ENCODE measurements around the gene RPTOR.

Gene RPTOR

GRCh38 chr17:80846932-80847331 is 302.3 kb downstream of the RPTOR start:
- no peak for DNase-seq (ENCODE audit: low read depth)
- in situ Hi-C loops (cut with HindIII; ENCODE audit: low sequenced_read_pairs), result no loop called here
- no peak for TF ChIP-seq CTCF (IDR thresholded peaks at IDR 0.05; ENCODE audit: low read depth, low read length, missing control alignments)
- H3K4me3 ChIP-seq (ENCODE audit: low read depth, low read length), result no peak overlapping the region

GRCh38 chr17:80847496-80848230 is 303.0 kb downstream of the RPTOR start:
- TF ChIP-seq CTCF (IDR thresholded peaks at IDR 0.05; ENCODE audit: low read depth, low read length, missing control alignments), result no peak
- in situ Hi-C loops (cut with HindIII; ENCODE audit: low sequenced_read_pairs), result no loop called here
- DNase-seq (ENCODE audit: low read depth), result no peak
- H3K4me3 ChIP-seq (ENCODE audit: low read depth, low read length), result no peak overlapping the region

- no peak for DNase-seq (ENCODE audit: low read depth)
- in situ Hi-C loops (cut with HindIII; ENCODE audit: low sequenced_read_pairs), result no loop called here
- no peak for TF ChIP-seq CTCF (IDR thresholded peaks at IDR 0.05; ENCODE audit: low read depth, low read length, missing control alignments)
- H3K4me3 ChIP-seq (ENCODE audit: low read depth, low read length), result no peak overlapping the region
These were observed 303.9 kb downstream of the RPTOR start for GRCh38 chr17:80848449-80849102.

GRCh38 chr17:80849119-80849518 is 304.5 kb downstream of the RPTOR start:
- TF ChIP-seq CTCF (IDR thresholded peaks at IDR 0.05; ENCODE audit: low read depth, low read length, missing control alignments), result no peak
- in situ Hi-C loops (cut with HindIII; ENCODE audit: low sequenced_read_pairs), result no loop called here
- no peak overlapping the region for H3K4me3 ChIP-seq (ENCODE audit: low read depth, low read length)
- no peak for DNase-seq (ENCODE audit: low read depth)

GRCh38 chr17:80850109-80850508 is 305.5 kb downstream of the RPTOR start:
- TF ChIP-seq CTCF (IDR thresholded peaks at IDR 0.05; ENCODE audit: low read depth, low read length, missing control alignments), result no peak
- DNase-seq (ENCODE audit: low read depth), result no peak
- H3K4me3 ChIP-seq (ENCODE audit: low read depth, low read length), result no peak overlapping the region
- in situ Hi-C loops (cut with HindIII; ENCODE audit: low sequenced_read_pairs), result no loop called here

- in situ Hi-C loops (cut with HindIII; ENCODE audit: low sequenced_read_pairs), result no loop called here
- DNase-seq (ENCODE audit: low read depth), result no peak
- H3K4me3 ChIP-seq (ENCODE audit: low read depth, low read length), result no peak overlapping the region
- TF ChIP-seq CTCF (IDR thresholded peaks at IDR 0.05; ENCODE audit: low read depth, low read length, missing control alignments), result no peak
These were observed 306.2 kb downstream of the RPTOR start for GRCh38 chr17:80850817-80851216.
